GM12872 (cell line): Measurements from ENCODE around the gene VPS37B.

Experiments used
- TF ChIP-seq, protein P1 (sequence below): IDR thresholded peaks from 3 replicates; pipeline ENCODE4 v1.5.1; 2011; ENCODE audit warnings: low read depth, mild to moderate bottlenecking, low read length, moderate library complexity; ENCODE audit not compliant: insufficient read depth

Gene VPS37B

DNA sequence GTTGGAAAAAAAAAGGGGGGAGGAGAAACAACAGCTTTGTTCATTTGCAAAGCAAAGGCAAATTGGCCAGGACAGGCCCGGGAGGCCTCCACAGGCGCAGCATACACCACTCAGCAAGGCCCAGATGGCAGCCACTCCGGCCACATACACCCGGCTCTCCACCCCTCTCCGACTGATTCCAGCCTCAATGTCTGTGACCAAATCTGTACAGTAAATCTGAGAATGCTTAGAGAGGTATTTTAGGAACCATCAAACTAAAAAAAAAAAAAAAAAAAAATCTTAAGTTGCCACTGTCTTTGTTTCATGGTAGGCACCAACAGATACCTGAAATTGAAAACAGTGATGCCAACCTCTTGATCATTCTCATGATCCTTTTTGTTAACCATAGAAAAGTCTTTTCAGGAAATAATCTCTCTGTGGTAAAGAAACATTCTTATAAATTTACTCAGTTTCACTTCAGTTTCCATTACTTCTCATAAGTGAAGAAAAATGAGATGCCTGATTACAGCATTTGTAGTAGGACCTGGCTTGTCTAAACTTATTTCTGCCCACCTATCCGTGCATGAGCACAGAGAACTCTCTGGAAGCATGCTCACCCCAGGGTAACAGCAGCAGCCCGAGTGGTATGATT is 20.2 kb downstream of the VPS37B start:
- TF ChIP-seq, protein P1, sequence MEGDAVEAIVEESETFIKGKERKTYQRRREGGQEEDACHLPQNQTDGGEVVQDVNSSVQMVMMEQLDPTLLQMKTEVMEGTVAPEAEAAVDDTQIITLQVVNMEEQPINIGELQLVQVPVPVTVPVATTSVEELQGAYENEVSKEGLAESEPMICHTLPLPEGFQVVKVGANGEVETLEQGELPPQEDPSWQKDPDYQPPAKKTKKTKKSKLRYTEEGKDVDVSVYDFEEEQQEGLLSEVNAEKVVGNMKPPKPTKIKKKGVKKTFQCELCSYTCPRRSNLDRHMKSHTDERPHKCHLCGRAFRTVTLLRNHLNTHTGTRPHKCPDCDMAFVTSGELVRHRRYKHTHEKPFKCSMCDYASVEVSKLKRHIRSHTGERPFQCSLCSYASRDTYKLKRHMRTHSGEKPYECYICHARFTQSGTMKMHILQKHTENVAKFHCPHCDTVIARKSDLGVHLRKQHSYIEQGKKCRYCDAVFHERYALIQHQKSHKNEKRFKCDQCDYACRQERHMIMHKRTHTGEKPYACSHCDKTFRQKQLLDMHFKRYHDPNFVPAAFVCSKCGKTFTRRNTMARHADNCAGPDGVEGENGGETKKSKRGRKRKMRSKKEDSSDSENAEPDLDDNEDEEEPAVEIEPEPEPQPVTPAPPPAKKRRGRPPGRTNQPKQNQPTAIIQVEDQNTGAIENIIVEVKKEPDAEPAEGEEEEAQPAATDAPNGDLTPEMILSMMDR: no peak

DNA sequence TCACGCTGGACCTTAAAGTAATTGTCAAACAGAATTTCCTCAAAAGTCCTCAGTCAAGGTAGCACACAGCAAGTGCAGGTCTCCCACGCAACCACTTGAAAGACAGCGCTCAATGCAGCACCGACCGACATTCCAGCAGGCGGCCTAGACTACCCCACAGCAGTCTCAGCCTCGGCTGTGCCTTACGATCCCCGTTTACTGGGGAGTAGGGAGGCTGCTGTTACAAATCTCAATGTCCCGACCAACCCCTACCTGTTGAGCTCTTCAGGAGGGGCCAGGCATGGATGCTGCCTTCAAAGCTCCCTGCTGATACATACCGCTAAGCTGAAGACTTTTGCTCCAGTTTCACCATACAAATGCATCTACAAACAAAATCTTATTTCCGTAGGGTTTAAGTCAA is 21.8 kb downstream of the VPS37B start:
- TF ChIP-seq, protein P1: no peak

DNA sequence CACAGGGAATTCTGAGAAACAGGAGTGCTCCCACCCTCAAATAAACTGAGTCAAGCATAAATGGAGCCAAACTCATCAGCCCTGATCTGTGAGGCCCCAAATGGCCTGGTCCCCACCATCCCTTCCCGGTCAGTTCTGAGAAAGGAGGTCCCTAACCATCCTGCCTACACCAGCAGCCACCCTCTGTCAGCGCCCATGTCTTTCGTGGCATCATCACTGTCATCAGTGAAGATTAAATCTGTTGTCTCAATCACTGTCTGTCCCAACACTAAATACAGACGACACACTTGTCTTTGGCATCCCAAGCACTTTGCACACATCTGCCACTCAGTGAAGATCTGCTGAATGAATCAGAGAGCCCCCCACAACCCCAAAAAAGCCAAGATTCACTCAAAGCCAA is 22.4 kb downstream of the VPS37B start:
- TF ChIP-seq, protein P1: no peak

DNA sequence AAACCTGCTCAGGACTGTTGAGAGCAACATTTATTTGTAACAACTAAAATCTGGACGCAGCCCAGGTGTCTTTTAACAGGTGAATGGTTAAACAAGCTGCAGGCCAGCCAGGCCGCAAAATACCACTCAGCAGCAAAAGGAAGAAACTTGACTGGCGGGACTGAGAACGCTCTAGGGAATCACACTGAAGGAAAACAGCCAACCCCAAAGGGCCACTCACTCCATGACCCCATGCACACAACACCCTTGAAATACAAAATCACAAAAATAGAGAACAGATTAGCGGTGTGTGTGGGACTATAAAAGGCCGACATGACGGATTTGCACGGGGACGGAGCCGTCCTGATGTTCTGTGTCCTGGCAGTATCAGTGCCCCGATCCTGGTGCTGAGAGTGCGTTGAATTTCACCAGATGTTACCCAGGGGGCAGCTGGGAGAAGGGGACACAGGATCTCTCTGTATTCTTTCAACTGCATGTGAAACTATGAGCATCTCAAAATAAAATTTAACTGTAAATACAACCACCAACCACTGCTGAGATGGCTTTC is 23.0 kb downstream of the VPS37B start:
- TF ChIP-seq, protein P1: no peak

DNA sequence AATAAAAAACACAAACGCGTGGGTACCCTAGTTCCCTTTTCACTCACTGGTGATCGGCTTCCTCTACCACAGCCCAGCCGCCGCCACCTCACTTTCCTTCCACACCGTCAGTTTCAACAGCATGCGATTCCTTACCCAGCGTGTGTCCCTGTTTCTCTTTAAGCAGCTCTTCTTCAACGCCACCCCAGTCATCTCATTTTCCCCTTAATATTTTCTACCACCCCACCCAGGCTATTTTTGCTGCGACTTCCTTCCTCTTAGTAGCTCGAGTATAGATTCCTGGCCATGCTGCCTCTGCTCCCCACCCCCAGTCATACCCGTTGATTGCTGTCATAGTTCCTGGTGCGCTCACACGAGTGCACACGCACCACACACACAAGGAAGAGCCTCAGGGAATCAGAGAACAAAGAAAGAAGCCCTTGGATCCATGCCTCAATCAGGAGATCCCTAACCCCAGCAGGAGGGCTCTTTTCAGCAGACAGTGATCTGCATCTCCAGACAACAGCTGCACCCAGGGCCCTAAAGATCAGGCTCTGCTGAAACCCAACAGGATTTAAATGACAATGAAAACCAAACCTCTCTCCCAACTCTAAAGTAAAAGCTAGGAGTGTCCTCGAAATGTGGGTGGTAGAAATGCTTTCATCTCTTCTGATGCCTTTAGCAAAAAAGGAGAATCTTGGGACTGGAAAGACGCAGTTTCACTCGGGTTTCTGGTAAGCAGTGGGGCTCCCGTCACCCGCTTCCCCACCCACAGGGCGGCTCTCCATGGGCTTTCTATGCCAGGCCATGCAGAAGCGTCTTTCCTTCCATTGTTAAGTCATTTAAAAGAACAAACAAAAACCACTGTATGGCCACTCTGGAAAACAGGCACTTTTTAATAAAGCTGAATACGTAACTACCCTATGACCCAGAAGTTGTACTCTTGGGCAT is 23.8 kb downstream of the VPS37B start:
- TF ChIP-seq, protein P1: no peak

DNA sequence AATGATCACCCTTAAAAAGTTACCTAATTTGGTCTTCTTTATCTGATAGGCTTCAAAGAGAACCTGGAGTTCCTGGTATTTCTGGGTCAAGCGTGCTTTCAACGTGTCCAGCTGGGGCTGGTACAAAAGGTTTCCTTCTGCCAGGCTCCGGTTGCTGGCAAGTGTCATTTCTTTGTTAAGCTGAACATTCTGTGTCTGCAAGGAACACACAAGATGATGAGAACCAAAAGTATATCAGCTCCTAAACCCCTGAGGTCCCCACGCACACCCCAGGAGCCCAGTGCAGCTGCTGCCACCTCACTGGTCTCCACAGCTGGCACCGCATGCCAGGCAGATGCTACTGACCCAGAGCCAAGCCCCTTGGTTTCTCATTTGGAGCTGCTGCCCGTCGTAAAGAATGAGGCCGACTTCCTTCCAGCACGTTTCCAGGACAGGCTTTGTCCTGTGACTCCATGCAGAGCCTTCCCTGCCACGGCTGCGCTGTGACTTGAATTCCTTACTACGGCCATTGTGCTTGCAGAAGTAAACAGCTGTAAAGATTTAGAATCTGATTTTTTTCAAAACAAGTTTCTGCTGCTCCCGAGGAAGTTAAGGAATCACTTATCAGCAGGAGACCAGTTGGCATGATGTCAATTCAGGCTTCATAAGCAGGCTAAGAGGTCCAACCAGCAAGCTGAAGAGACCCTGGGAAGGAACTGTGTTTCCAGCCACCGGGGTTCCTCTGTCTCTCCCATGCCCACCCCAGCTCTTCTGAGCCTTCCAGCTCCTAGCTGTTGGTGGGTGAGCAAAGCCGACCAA is 24.9 kb downstream of the VPS37B start:
- TF ChIP-seq, protein P1: no peak
